SIG-M5 treated with dmso at 0.1 percent for 504 hours (cell line): ENCODE results near the gene NFKBIA.
A peak's percentile ranks its signal among the peaks of the same experiment; 100 is the strongest.
"Not testable (repeated sequence)": the region's sequence is repeated elsewhere in the genome, so short reads cannot be mapped to it uniquely, and the experiment has no call there.

Source experiments
- DNase-seq: peaks from one replicate; lab custom pipeline; 2025; ENCODE audit not compliant: unreplicated experiment; lab: John Stamatoyannopoulos, UW

Gene NFKBIA, protein sequence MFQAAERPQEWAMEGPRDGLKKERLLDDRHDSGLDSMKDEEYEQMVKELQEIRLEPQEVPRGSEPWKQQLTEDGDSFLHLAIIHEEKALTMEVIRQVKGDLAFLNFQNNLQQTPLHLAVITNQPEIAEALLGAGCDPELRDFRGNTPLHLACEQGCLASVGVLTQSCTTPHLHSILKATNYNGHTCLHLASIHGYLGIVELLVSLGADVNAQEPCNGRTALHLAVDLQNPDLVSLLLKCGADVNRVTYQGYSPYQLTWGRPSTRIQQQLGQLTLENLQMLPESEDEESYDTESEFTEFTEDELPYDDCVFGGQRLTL

DNA sequence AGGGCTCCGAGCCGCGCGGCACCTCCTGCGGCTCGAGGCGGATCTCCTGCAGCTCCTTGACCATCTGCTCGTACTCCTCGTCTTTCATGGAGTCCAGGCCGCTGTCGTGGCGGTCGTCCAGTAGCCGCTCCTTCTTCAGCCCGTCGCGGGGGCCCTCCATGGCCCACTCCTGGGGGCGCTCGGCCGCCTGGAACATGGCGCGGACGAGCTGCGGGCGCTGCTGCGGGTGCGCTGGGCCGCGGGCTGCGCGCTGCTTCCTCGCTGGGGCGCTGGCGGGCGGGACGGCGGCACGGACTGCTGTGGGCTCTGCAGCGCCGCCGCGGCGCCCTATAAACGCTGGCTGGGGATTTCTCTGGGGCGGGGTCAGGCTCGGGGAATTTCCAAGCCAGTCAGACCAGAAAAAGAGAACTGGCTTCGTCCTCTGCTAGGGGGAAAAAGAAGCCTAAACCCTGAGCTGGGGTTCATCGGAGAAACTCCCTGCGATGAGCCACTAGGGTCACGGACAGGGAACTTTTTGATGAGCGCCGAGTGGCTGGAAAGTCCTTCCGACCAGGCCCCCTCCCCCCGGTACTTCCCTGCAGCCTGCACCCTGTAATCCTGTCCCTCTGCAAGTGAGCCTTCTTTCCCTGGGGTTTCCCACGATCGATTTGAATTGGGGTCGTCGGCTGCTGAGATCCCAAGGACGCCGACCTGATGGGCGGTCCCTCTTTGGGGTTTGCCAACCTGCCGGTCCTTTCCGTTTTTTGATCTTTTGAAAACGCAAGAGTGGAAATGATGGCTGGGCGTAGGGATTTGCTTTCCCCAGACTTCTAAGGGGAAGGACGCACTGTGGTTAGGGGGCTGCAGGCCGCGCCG, at the start of gene NFKBIA:
NFKBIA (minus strand) TSS at position 301 of the 855 bp plus-strand sequence; CDS start at position 196, 105 bp downstream.
- DNase-seq, result peak; percentile 91

DNA sequence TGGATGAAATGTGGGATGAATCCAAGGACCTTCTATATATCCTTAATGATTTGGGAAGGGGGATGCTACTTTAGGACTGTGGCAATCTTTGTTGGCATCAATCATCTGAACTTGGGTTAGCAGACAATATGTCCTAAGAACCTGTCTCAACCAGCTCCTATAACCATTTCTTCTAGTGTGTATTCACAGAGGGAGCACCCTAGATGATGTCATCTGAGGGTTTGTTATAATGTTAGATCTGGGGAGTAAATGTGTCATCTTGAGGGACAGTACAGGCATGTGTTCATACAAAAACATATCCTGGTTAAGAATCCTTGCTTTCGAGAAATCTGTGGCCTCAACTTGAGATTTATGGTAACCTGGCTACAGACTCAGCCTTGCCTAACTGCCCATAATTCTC, 41.9 kb upstream of the NFKBIA start:
- DNase-seq, result no peak

DNA sequence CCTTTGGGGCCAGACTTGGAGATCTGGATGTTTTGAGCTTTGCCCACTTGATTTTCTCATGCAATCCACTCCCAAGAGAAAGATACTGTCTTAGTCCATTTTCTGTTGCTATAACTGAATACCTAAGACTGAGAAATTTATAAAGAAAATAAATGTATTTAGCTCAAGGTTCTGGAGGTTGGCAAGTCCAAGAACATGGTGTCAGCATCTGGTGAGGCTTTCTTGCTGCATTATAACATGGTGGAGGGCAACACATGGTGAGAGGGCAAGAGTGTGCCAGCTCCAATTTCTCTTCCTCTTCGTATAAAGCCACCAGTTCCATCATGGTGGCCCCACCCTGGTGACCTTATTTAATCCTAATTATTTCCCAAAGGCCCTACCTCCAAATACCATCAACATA, 39.6 kb upstream of the NFKBIA start:
- no peak for DNase-seq

DNA sequence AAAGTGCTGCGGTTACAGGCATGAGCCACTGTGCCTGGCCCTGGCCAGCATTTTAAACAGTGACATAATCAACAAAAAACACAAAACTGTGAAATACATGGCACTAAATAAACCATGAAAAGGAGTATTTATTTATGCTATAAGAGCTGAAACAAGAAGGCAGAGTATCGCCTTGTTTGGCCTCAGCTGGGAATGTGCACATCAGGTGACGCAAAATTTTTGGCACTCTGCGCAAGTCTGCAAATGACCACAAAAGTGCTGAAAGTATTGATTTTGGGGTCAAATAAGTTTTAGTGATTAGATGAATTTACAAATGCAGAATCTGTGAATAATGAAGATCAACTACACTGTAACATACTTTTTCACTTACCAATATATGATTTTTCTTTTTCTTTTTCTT, 36.6 kb upstream of the NFKBIA start:
- no peak for DNase-seq

DNA sequence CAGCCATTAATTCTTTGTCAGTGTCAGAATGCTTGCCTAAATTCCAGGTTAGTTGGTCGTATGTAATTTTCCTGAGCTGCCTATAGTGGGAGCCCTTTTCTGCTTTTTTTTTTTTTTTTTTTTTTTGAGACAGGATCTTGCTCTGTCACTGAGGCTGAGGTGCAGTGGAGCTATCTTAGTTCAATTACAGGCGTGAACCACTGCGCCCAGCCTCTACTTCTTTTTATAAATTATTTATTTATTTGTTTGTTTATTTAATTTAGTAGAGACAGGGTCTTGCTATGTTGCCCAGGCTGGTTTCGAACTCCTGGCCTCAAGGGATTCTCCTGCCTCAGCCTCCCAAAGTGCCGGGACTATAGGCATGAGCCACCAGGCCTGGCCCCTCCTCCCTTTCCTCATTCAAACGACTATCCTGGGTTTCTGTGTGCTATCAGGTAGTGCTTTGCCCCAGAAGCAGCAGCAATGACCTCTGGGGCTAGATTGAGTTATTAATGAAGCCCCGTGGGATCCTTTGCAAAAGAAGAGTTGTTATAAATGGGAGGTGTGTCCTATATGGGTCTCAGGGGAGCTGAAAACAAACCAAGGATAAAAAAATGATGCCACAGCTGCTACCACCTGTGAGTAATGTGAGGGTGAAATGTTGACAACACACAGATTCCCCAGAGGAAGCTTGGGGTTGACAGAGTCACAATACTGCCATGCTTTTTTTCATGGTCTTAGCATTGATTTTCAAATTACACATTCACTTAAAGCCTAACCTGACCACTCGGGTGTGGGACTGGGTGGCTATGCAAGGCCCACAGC, 34.6 kb upstream of the NFKBIA start:
- DNase-seq, result peak; percentile 50

DNA sequence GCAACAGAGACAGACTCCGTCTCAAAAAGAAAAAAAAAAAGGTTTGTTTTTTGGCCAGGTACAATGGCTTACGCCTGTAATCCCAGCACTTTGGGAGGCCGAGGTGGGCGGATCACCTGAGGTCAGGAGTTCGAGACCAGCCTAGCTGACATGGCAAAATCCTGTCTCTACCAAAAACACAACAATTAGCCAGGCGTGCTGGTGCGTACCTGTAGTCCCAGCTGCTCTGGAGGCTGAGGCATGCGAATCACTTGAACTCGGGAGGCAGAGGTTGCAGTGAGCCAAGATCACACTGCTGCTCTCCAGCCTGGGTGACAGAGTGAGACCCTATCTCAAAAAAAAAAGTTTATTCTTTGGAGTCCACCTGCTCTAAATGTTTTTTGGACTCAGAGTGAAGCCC, 33.9 kb upstream of the NFKBIA start:
- not testable (repeated sequence) for DNase-seq

DNA sequence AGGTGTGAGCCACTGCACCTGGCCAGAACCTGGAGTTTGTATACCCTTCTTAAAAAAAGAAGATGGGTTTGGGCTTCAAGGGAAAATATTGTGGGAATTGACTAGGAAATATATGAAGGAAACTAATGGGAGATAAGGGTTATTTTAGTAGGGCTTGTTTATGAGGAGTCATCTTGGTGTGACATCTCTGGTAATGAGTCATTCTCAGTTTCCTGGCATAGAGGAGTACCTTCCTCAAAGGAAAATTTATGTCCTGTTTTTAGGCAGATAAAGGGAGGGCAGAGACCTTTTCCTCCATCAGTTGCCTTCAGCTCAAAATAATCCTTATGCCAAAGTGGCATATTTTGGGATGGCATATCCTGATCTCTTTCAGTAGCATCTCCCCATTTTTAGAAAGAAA, 30.6 kb upstream of the NFKBIA start:
- no peak for DNase-seq

DNA sequence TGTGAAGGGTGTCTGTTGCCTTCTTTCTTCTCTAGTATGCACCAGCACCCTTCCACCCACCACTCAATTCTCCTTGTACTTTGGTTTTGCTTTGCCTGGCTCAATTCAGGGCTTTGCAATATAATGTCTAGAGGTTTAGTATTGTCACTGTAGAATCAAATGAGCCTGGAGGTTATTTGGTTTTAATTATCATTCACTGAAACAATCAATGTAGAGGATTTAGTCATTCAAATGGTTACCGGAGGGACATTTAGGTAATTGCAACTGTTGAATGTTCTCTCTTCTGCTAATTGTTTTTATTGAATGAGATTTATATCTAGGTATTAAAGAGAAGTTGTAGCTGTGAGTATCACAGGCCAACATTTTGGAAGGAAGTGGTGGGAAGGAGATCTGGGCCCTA, 29.3 kb upstream of the NFKBIA start:
- DNase-seq, result no peak

DNA sequence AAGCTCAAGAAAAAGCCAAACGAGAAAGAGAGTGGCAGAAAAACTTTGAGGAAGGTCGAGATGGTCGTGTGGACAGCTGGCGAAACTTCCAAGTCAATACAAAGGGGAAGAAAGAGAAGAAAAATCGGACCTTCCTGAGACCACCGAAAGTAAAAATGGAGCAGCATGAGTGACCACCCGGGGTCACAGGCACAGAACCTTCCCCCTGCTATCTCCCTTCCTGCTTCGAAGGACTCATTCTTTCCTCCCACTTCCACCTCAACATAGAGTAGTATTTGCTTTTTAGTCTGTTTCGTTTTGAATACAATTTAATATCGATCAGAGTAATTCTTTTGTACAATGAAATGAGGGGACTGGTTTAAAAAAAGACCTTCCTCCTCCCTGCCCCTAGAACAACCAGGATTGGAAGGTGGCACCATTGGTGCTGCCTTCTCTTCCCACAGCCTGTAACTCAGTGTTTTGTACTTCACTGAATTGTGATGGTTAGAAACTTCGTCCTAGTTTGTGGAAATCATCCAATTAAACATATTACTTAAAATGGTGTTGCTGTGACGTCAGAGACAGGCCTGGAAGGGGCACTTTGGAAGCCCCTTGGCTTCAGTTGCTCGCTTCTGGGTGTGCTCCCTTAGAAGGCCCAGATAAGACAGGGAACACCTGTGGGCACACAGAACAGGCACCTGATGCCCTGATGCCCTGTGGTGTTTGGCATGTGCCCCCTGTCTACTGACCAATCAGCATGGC, 26.1 kb upstream of the NFKBIA start:
- no peak for DNase-seq

DNA sequence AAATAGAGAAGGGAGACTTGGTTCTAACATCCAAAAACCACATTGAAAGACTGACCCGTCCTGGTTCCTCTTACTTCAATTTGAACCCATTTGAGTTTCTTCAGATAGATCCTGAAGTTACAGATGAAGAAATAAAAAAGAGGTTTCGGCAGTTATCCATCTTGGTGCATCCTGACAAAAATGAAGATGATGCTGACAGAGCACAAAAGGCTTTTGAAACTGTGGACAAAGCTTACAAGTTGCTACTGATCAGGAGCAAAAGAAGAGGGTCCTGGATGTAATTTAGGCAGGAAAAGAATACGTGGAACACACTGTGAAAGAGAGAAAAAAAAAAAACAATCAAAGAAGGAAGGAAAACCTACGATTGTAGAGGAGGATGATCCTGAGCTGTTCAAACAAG, 25.4 kb upstream of the NFKBIA start:
- no peak for DNase-seq

DNA sequence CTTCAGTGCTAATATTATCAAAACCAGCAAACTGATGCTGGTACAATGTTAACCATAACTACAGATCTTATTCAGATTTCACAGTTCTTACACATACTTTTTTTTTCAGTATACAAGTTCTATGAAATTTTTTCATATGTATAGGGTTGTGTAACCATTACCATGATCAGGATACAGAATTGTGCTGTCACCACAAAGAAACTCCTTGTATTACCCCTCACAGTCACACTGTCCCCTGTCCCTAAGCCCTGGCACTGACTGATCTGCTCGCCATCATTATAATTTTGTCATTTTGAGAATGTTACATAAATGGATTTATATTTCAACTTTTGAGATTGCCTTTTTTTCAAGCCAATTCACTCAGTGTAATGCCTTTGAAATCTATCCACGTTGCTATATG, 21.3 kb upstream of the NFKBIA start:
- DNase-seq, result no peak

DNA sequence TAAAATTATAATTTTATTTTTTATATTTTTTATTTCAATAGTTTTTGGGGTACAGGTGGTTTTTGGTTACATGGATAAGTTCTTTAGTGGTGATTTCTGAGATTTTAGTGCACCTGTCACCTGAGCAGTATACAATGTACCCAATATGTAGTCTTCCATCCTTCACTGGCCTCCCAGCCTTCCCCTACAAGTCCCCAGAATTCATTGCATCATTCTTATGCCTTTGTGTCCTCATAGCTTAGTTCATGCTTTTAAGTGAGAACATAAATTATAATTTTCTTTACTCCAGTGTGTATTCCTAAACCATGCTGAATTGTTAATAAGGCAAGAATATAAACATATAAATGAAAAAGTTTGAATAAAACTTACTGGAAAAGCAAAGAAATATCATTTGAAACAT, 19.1 kb upstream of the NFKBIA start:
- DNase-seq, result no peak

DNA sequence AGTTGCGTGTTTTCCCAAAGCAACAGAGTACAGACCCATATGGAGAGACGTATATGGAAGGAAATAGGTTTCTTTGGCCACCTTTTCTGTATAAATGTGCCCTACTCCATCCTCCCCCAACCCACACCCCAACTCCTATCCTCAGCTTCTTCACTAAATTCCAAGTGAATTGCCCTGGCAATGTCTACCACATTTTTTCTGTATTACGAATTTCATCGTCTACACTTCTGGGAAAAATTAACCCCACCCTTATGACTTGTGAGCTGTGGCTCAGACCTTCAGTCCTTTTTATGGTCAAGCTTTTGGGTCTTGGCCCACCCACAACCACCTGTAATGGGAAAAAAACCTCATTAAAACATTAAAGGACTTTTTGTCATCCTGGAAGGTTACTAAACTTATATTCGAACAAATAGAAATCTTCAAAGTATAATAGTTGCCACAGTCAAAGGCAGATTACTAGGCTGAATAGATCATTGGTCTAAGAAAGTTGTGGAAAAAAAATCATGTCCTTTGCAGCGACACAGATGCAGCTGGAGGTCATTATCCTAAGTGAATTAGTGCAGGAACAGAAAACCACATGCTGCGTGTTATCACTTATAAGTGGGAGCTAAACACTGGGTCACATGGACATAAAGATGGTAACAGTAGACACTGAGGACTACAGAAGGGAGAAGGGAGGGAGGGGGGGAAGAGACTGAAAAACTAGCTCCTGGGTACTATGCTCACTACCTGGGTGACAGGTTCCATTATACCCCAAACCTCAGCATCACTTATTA, 15.7 kb upstream of the NFKBIA start:
- DNase-seq, result no peak

DNA sequence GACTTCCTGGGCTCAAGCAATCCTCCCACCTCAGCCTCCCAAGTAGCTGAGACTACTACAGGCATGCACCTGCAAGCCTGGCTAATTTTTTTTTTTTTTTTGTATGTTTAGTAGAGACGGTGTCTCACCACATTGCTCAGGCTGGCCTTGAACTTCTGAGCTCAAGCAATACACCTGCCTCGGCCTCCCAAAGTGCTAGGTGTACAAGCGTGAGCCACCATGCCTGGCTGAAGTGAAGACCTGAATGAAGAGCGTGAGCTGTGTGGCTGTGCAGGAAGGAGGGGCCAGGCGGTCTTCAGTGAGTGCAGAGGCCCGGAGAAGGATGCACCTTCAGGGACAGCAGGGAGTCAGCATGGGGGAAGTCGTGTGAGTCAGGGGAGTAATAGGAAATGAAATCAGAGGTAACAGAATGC, 14.9 kb upstream of the NFKBIA start:
- DNase-seq, result no peak

DNA sequence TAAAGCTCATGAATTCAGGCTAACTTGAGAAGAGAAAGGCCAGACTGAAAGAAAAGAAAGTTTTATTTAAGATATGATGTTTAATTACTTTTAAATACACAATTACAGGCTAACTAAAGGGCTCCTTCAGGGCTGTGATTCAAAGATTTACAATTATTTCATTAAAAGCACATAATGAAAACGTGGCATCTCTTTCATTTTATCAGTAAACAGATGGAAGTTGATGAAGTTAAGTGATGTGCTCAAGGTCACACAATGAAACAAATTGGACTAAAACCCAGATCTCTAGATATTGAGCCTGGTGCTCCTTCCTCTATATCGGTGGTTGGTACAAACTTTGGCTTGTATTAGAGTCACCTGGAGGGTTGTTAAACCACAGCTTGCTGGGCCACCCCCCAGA, 13.5 kb upstream of the NFKBIA start:
- no peak for DNase-seq

DNA sequence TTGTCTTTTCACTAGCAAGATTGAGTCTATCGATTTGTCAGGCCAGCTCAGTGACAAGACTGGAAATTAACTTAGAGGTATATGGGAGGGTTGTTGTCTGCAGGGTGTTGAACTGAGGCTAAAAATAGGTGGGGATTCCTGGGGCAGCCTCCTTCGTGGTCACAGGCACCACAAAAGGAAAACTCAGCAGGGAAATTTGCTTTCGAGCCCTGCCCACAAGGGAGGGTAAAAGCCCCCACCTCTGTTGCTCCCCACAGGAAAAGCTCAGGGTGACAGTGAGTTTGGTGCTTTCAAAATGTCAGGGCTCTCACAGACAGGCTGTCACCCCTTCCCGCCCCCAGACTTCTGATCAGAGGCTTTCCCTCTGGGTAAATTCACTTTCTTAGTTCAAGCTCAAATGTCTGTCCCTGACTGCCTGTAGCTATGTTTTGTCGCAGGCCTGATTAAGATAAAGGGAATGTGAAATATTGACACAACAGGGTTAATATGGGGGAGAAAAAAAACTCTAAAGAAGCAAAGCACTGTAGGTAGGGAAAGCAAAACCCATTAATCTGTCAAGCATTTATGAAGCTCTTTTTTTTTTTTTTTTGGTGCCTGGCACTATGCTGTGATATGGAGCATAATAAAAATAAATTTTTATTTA, 11.7 kb upstream of the NFKBIA start:
- no peak for DNase-seq

DNA sequence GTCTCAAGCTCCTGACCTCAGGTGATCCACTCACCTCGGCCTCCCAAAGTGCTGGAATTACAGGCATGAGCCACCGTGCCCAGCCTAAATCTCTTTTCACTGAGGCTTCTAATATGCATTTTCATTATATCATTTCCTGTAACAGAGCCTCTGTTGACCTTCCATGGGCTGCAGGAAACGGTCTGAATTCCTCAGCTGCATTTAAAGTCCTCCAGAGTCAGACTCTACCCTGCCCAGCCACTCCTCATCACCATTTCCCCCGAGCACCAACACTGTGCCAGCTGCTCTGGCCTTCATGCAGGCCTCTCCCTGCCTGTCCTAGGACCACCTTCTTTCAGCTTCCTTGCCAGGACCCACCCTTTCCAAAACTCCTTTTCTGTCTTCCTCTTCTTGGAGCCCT, 9.8 kb upstream of the NFKBIA start:
- no peak for DNase-seq

DNA sequence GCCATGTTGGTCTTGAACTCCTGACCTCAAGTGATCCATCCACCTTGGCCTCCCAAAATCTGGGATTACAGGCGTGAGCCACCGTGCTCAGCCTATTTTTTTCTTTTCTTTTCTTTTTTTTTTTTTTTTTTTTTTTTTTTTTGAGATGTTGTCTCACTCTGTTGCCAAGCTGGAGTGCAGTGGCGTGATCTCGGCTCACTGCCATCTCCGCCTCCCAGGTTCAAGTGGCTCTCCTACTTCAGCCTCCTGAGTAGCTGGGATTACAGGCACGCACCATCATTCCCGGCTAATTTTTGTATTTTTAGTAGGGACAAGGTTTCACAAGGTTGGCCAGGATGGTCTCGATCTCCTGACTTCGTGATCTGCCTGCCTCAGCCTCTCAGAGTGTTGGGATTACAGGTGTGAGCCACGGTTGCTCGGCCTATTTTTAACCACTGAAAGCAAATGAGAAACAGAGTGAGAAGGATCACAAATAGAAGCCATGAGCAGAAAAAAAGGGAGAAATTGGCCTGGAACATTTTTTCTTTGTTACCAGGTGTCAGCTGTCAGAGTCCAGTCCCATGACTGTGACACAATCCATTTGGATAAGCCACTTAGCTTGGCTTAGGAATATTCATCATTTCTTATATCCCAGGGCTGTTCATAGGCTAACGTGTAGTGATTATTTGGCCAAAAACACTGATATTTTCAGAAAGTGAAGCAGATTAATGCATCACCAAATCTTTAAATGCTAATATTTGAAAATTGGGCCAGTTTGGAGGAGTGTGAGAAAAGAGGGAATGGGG, 7.9 kb upstream of the NFKBIA start:
- DNase-seq, result no peak

DNA sequence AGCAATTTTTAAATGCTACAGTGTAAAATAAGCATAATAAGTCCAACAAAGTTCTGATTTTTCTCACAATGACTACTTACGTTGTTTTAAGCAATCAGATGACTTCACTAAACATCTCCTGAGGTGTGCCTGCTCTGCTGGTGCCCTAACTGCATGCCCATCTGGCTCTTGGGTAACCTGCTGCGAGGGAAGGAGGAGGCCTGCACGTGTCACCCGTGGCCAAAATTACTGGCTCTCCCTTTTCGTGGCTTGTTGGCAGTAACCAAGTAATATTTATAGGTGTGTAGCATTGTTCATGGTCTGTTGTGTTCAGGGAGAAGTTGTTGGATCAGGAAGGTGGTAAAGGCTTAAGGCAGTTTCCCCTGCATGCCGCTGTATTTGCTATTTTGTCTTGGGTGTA, 6.3 kb upstream of the NFKBIA start:
- no peak for DNase-seq
